Chondrocyte (in vitro differentiated cells): ENCODE data around the gene ANO2. TPM values are rescaled to one million over a fixed set of nuclear protein-coding genes. Genes with fewer than 3 reads are reported as not detected.

Experiments used
- DNase-seq: peaks from one replicate; pipeline ENCODE4 v3.0.0; 2021; ENCODE audit warnings: mixed read lengths, low spot score
- H3K27ac Mint-ChIP-seq: one replicate; pipeline ENCODE4 v1.8.0; 2021; ENCODE audit warnings: mild to moderate bottlenecking, moderate library complexity, mixed read lengths; ENCODE audit not compliant: unreplicated experiment
- H3K27me3 Mint-ChIP-seq: 2 replicates; pipeline ENCODE4 v1.8.0; 2021; ENCODE audit warnings: low read depth, mixed read lengths
- H3K36me3 Mint-ChIP-seq: 2 replicates; pipeline ENCODE4 v1.8.0; 2021; ENCODE audit warnings: low read depth, mixed read lengths
- H3K4me1 Mint-ChIP-seq: 2 replicates; pipeline ENCODE4 v1.8.0; 2021; ENCODE audit warnings: low read depth, mild to moderate bottlenecking, mixed read lengths
- H3K4me3 Mint-ChIP-seq: one replicate; pipeline ENCODE4 v1.8.0; 2021; ENCODE audit warnings: mild to moderate bottlenecking, moderate library complexity, mixed read lengths; ENCODE audit not compliant: unreplicated experiment
- H3K9me3 Mint-ChIP-seq: 2 replicates; pipeline ENCODE4 v1.8.0; 2021; ENCODE audit warnings: low read depth, mixed read lengths
- total RNA-seq: library from RNA; stranded (reverse); gene quantifications from 3 replicates; pipeline ENCODE4 v1.2.1, GENCODE V29; 2021
- TF ChIP-seq, protein P1 (sequence below): fragments of 200-600 bp; sonication (generic); IDR thresholded peaks from 2 replicates; pipeline ENCODE4 v1.5.0; 2021; ENCODE audit warnings: antibody characterized with exemption, mild to moderate bottlenecking, moderate library complexity

The ANO2 gene
- total RNA-seq, 1 donor from 2014 or later: 0.47 TPM

DNA sequence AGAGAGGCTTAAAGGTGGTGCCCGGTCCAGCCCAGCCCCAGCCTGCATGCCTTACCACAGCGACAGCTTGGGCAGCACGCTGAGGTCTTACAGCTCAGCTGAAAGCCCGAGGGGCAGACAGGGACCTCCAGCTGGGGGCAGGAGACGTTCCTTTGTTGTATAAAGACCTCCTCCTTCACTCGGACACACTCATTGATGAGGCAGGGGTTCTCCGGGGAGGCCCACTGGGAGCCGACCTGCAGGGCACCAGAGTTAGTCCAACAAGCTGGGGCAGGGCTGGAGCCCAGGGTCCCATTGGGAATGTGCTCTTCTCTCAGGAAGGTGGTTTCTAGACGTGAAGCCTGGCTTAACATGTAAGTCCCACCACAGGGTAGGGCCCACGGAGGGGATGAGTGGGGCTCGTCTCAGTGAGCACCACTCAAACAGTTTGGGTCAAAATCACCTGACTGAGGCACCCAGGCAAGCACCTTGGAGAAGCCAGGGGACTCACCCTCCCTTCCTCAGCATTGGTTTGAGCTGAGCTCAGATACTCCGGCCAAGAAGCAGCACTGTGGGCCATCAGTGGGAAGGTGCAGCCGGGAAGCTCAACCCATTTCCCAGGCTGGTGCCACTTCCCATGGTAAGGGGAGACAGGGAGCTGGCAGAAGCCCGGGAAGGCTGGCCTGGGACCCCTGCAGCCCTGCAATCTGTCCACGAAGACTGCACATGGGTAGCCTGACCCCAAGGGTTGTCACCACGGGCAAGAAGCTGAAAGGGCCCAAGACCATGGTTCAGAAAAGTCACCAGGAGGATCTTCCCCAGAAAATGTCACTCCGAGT lies 24.3 kb upstream of the ANO2 start:
- DNase-seq: no peak
- peaks cover 22% of the 10 kb centered on the region for H3K27me3 Mint-ChIP-seq
- TF ChIP-seq, protein P1, sequence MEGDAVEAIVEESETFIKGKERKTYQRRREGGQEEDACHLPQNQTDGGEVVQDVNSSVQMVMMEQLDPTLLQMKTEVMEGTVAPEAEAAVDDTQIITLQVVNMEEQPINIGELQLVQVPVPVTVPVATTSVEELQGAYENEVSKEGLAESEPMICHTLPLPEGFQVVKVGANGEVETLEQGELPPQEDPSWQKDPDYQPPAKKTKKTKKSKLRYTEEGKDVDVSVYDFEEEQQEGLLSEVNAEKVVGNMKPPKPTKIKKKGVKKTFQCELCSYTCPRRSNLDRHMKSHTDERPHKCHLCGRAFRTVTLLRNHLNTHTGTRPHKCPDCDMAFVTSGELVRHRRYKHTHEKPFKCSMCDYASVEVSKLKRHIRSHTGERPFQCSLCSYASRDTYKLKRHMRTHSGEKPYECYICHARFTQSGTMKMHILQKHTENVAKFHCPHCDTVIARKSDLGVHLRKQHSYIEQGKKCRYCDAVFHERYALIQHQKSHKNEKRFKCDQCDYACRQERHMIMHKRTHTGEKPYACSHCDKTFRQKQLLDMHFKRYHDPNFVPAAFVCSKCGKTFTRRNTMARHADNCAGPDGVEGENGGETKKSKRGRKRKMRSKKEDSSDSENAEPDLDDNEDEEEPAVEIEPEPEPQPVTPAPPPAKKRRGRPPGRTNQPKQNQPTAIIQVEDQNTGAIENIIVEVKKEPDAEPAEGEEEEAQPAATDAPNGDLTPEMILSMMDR: no peak
- H3K9me3 Mint-ChIP-seq: no peaks in the 10 kb centered on the region
- H3K4me1 Mint-ChIP-seq: peaks cover 16% of the 10 kb centered on the region
- H3K4me3 Mint-ChIP-seq: no peak overlapping the region
- no peaks in the 10 kb centered on the region for H3K36me3 Mint-ChIP-seq
- H3K27ac Mint-ChIP-seq: no peak overlapping the region

DNA sequence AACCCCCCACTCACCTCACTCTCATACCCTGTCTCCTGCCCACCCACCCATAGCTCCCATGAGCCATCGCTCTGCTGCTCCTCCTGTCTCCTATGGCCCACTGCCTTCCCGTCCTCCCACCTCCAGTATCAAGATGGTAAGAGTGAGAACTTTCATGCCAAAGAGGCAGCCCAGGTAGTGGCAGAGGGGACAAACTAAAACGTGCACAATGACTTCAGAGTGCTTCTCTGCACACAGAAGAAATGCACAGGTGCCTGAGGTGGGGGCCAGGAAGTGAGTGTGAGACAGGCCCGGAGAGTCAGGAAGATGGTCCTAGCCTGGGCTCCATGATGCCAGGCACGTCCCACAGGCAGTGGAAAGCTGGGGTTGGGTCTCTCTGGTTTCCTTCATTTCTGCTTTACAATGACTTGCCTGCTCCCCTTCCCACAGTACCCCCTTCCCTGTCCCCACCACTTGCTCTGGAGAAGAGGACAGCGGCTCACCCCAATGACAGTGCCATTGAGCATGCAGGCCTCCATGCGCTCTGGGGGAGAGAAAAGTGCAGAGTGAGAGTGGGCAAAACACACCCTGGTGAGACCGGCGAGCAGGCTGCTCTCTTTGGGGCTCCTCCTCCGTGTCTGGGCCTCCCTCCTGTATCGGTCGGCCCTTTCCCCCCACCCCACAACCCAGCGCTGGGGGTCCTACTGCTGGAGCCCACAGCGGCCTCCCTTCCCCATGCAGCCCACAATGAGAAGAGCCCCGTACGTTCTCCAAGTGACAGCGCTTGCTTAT lies 22.8 kb upstream of the ANO2 start:
- Mint-ChIP-seq H3K27ac (no peak overlapping the region), H3K4me1 (peaks cover 16% of the 10 kb centered on the region), H3K4me3 (no peak overlapping the region), H3K36me3 (no peaks in the 10 kb centered on the region), H3K9me3 (no peaks in the 10 kb centered on the region), H3K27me3 (peaks cover 25% of the 10 kb centered on the region)
- TF ChIP-seq, protein P1: no peak
- DNase-seq: no peak

GRCh38 chr12:5966486-5967095 lies 21.5 kb upstream of the ANO2 start:
- TF ChIP-seq, protein P1: no peak
- H3K4me3 Mint-ChIP-seq: no peak overlapping the region
- no peak for DNase-seq
- H3K4me1 Mint-ChIP-seq: peaks cover 16% of the 10 kb centered on the region
- peaks cover 16% of the 10 kb centered on the region for H3K27me3 Mint-ChIP-seq
- no peaks in the 10 kb centered on the region for H3K36me3 Mint-ChIP-seq
- H3K9me3 Mint-ChIP-seq: no peaks in the 10 kb centered on the region
- H3K27ac Mint-ChIP-seq: no peak overlapping the region

DNA sequence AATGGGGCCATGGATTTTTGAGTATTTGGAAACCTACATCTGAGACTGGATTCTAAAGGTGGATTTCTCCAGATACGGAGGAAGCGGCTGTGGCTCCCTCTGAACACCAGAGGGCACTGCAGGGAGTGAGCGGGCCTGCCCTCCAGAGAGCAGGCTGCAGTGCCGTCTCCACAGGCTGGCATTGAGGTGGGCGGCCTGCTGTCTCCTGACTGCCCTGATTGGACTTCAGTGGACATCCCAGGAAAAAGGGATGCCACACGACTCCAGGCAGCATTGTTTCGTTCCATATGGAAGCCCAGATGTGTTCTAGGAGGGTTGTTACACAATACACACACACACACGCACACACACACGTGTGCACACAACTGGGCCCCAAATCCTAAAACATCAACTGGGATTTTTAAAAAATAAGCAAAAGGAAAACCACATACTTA lies 20.9 kb upstream of the ANO2 start:
- H3K4me1 Mint-ChIP-seq: peaks cover 16% of the 10 kb centered on the region
- H3K4me3 Mint-ChIP-seq: no peak overlapping the region
- TF ChIP-seq, protein P1: peak; percentile 87
- H3K27ac Mint-ChIP-seq: no peak overlapping the region
- peaks cover 19% of the 10 kb centered on the region for H3K27me3 Mint-ChIP-seq
- DNase-seq: no peak
- no peaks in the 10 kb centered on the region for H3K36me3 Mint-ChIP-seq
- H3K9me3 Mint-ChIP-seq: no peaks in the 10 kb centered on the region
